ENCODE data around the gene ZNF879. TPM values are rescaled to one million over a fixed set of nuclear protein-coding genes. Genes with fewer than 3 reads are reported as not detected.

The ZNF879 gene
- total and polyA plus RNA-seq, 2 of the 13 experiments (the other 11 are each of a cell fraction or from before 2014, with no cell fraction given): 0.83 to 2.8 TPM

DNA sequence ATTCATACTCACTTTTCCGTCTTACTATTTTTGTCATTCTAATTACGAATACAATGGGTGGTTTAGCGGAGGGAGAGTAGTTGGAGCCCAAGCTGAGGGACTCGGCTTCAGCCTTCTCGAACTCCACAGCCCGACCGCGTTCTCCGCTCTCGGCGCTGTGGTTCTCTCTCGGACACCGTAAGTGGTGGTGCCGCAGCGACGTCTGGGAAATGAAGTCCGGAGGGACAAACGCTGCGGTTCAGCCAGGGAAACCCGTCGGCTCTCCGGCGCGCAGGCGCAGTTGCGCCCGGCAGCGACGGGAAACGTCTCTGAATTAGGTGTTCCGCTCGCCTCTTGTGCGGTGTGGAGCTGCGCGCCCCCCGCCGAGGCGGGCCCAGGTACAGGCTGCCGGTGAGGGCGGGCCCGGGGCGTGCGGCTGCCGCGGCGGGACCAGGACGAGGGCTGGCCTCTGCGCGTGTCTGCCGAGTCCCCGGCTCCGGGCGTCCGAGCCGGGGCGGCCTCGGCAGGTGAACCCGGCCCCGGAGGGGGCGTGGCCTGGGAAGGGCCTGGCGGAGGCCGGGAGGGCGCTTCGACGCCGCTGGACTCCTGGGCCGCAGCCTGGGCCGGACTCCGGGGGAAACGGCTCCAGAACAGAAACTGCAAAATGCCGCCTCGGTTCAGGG, at the start of gene ZNF879 (continued):
- TF ChIP-seq, protein P1, sequence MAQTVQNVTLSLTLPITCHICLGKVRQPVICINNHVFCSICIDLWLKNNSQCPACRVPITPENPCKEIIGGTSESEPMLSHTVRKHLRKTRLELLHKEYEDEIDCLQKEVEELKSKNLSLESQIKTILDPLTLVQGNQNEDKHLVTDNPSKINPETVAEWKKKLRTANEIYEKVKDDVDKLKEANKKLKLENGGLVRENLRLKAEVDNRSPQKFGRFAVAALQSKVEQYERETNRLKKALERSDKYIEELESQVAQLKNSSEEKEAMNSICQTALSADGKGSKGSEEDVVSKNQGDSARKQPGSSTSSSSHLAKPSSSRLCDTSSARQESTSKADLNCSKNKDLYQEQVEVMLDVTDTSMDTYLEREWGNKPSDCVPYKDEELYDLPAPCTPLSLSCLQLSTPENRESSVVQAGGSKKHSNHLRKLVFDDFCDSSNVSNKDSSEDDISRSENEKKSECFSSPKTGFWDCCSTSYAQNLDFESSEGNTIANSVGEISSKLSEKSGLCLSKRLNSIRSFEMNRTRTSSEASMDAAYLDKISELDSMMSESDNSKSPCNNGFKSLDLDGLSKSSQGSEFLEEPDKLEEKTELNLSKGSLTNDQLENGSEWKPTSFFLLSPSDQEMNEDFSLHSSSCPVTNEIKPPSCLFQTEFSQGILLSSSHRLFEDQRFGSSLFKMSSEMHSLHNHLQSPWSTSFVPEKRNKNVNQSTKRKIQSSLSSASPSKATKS (CRISPR knock-in tag; IDR thresholded peaks at IDR 0.05): no peak
- TF ChIP-seq PCBP1 (IDR thresholded peaks at IDR 0.05; ENCODE audit: borderline replicate concordance, low read depth, low read length): no peak
- TF ChIP-seq, protein P2, sequence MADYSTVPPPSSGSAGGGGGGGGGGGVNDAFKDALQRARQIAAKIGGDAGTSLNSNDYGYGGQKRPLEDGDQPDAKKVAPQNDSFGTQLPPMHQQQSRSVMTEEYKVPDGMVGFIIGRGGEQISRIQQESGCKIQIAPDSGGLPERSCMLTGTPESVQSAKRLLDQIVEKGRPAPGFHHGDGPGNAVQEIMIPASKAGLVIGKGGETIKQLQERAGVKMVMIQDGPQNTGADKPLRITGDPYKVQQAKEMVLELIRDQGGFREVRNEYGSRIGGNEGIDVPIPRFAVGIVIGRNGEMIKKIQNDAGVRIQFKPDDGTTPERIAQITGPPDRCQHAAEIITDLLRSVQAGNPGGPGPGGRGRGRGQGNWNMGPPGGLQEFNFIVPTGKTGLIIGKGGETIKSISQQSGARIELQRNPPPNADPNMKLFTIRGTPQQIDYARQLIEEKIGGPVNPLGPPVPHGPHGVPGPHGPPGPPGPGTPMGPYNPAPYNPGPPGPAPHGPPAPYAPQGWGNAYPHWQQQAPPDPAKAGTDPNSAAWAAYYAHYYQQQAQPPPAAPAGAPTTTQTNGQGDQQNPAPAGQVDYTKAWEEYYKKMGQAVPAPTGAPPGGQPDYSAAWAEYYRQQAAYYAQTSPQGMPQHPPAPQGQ (CRISPR knock-in tag; IDR thresholded peaks at IDR 0.05; ENCODE audit: borderline replicate concordance): no peak
- no peak for TF ChIP-seq AHR (CRISPR knock-in tag; IDR thresholded peaks at IDR 0.05)
- no peak for TF ChIP-seq ZNF550 (CRISPR knock-in tag; IDR thresholded peaks at IDR 0.05; ENCODE audit: borderline replicate concordance)
- TF ChIP-seq, protein P3, sequence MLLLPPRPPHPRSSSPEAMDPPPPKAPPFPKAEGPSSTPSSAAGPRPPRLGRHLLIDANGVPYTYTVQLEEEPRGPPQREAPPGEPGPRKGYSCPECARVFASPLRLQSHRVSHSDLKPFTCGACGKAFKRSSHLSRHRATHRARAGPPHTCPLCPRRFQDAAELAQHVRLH (CRISPR knock-in tag; IDR thresholded peaks at IDR 0.05; ENCODE audit: borderline replicate concordance, low read depth): no peak
- TF ChIP-seq ZNF431 (CRISPR knock-in tag; IDR thresholded peaks at IDR 0.05; ENCODE audit: borderline replicate concordance, low read depth): no peak
- no peak for TF ChIP-seq ZNF317 (CRISPR knock-in tag; IDR thresholded peaks at IDR 0.05)
- TF ChIP-seq, protein P4, sequence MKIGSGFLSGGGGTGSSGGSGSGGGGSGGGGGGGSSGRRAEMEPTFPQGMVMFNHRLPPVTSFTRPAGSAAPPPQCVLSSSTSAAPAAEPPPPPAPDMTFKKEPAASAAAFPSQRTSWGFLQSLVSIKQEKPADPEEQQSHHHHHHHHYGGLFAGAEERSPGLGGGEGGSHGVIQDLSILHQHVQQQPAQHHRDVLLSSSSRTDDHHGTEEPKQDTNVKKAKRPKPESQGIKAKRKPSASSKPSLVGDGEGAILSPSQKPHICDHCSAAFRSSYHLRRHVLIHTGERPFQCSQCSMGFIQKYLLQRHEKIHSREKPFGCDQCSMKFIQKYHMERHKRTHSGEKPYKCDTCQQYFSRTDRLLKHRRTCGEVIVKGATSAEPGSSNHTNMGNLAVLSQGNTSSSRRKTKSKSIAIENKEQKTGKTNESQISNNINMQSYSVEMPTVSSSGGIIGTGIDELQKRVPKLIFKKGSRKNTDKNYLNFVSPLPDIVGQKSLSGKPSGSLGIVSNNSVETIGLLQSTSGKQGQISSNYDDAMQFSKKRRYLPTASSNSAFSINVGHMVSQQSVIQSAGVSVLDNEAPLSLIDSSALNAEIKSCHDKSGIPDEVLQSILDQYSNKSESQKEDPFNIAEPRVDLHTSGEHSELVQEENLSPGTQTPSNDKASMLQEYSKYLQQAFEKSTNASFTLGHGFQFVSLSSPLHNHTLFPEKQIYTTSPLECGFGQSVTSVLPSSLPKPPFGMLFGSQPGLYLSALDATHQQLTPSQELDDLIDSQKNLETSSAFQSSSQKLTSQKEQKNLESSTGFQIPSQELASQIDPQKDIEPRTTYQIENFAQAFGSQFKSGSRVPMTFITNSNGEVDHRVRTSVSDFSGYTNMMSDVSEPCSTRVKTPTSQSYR (CRISPR knock-in tag; IDR thresholded peaks at IDR 0.05; ENCODE audit: borderline replicate concordance): no peak
- TF ChIP-seq, protein P5, sequence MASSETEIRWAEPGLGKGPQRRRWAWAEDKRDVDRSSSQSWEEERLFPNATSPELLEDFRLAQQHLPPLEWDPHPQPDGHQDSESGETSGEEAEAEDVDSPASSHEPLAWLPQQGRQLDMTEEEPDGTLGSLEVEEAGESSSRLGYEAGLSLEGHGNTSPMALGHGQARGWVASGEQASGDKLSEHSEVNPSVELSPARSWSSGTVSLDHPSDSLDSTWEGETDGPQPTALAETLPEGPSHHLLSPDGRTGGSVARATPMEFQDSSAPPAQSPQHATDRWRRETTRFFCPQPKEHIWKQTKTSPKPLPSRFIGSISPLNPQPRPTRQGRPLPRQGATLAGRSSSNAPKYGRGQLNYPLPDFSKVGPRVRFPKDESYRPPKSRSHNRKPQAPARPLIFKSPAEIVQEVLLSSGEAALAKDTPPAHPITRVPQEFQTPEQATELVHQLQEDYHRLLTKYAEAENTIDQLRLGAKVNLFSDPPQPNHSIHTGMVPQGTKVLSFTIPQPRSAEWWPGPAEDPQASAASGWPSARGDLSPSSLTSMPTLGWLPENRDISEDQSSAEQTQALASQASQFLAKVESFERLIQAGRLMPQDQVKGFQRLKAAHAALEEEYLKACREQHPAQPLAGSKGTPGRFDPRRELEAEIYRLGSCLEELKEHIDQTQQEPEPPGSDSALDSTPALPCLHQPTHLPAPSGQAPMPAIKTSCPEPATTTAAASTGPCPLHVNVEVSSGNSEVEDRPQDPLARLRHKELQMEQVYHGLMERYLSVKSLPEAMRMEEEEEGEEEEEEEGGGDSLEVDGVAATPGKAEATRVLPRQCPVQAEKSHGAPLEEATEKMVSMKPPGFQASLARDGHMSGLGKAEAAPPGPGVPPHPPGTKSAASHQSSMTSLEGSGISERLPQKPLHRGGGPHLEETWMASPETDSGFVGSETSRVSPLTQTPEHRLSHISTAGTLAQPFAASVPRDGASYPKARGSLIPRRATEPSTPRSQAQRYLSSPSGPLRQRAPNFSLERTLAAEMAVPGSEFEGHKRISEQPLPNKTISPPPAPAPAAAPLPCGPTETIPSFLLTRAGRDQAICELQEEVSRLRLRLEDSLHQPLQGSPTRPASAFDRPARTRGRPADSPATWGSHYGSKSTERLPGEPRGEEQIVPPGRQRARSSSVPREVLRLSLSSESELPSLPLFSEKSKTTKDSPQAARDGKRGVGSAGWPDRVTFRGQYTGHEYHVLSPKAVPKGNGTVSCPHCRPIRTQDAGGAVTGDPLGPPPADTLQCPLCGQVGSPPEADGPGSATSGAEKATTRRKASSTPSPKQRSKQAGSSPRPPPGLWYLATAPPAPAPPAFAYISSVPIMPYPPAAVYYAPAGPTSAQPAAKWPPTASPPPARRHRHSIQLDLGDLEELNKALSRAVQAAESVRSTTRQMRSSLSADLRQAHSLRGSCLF (CRISPR knock-in tag; IDR thresholded peaks at IDR 0.05; ENCODE audit: borderline replicate concordance): no peak
- peak; percentile 43 for TF ChIP-seq HOXA3 (CRISPR knock-in tag; IDR thresholded peaks at IDR 0.05)
- TF ChIP-seq, protein P6, sequence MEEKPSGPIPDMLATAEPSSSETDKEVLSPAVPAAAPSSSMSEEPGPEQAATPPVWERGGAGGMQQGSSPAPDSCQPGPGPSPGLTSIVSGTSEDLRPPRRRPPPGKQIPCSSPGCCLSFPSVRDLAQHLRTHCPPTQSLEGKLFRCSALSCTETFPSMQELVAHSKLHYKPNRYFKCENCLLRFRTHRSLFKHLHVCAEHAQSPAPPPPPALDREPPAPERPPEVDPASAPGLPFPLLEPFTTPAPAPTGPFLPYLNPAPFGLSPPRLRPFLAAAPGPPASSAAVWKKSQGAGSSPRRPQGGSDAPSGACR (CRISPR knock-in tag; IDR thresholded peaks at IDR 0.05): peak; percentile 40; the same call in 1 of the 2 replicates
- no peak for TF ChIP-seq ZNF816 (CRISPR knock-in tag; IDR thresholded peaks at IDR 0.05; ENCODE audit: borderline replicate concordance)
- no peak for TF ChIP-seq ZNF343 (CRISPR knock-in tag; IDR thresholded peaks at IDR 0.05)
- TF ChIP-seq ZNF282 (IDR thresholded peaks at IDR 0.05; ENCODE audit: partially characterized antibody): no peak
